ENCODE measurements around the gene TGFA. TPM values are rescaled to one million over a fixed set of nuclear protein-coding genes. Genes with fewer than 3 reads are reported as not detected.

TGFA gene
- total and polyA plus RNA-seq, 2 donors (not counting 1 experiment from before 2014, with no cell fraction given) = 0.06 TPM; not detected in 1

DNA sequence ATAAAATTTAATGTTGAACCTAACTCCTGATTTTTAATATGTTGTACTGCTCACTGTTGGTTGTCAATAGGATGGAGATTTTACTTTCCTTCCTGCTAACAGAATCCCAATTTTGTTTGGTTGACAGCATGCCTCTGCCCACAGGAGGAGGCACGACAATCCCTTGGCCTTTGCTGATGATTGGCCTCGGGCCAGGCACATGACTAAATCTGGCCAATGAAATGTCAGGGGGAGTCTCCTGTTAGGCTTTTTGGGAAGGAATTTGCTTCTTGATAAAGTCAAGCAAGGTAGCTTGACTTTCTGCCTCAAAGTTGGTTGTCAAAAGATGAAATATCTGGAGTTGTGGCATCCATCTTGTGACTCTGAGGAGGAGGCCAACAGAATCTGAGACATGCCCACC, 6.8 kb upstream of the TGFA start:
- no peak overlapping the region for H3K27ac ChIP-seq (ENCODE audit: insufficient read depth, low read length)
- no peak for DNase-seq (ENCODE audit: low read depth in 2 of 2)
- no peak overlapping the region for H3K4me3 ChIP-seq (replicated peaks in 1 of 4; ENCODE audit: control extremely low read depth in 1 of 4, insufficient read depth in 1 of 4, low read depth in 3 of 4, low read length in 4 of 4)
- no peaks in the 10 kb centered on the region for H3K27me3 ChIP-seq (ENCODE audit: control insufficient read depth, insufficient read depth, low read length)
- no peaks in the 10 kb centered on the region for H3K9me3 ChIP-seq (ENCODE audit: control insufficient read depth, insufficient read depth, low read depth, low read length)
- no peaks in the 10 kb centered on the region for H4K20me1 ChIP-seq (ENCODE audit: control insufficient read depth, extremely low read depth, insufficient read depth, low read length)
- TF ChIP-seq EZH2 (IDR thresholded peaks at IDR 0.05; ENCODE audit: low read length, missing control alignments) = no peak
- TF ChIP-seq, protein P1, sequence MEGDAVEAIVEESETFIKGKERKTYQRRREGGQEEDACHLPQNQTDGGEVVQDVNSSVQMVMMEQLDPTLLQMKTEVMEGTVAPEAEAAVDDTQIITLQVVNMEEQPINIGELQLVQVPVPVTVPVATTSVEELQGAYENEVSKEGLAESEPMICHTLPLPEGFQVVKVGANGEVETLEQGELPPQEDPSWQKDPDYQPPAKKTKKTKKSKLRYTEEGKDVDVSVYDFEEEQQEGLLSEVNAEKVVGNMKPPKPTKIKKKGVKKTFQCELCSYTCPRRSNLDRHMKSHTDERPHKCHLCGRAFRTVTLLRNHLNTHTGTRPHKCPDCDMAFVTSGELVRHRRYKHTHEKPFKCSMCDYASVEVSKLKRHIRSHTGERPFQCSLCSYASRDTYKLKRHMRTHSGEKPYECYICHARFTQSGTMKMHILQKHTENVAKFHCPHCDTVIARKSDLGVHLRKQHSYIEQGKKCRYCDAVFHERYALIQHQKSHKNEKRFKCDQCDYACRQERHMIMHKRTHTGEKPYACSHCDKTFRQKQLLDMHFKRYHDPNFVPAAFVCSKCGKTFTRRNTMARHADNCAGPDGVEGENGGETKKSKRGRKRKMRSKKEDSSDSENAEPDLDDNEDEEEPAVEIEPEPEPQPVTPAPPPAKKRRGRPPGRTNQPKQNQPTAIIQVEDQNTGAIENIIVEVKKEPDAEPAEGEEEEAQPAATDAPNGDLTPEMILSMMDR (conservative IDR thresholded peaks at IDR 0.05 in 1 of 2, IDR thresholded peaks at IDR 0.05 in 1 of 2; ENCODE audit: low read depth in 1 of 2, low read length in 2 of 2) = no peak
- H3K4me1 ChIP-seq (ENCODE audit: control insufficient read depth, extremely low read depth, insufficient read depth, low read length) = no peaks in the 10 kb centered on the region
- no peaks in the 10 kb centered on the region for H3K36me3 ChIP-seq (ENCODE audit: control insufficient read depth, insufficient read depth, low read length)
- H3K9ac ChIP-seq (ENCODE audit: insufficient read depth, low read length) = no peak overlapping the region
- H2AFZ ChIP-seq (ENCODE audit: low read length) = no peak overlapping the region
- no peak overlapping the region for H3K4me2 ChIP-seq (ENCODE audit: extremely low read depth, insufficient read depth, low read length)
- H3K79me2 ChIP-seq (ENCODE audit: control insufficient read depth, insufficient read depth, low read length) = no peaks in the 10 kb centered on the region

DNA sequence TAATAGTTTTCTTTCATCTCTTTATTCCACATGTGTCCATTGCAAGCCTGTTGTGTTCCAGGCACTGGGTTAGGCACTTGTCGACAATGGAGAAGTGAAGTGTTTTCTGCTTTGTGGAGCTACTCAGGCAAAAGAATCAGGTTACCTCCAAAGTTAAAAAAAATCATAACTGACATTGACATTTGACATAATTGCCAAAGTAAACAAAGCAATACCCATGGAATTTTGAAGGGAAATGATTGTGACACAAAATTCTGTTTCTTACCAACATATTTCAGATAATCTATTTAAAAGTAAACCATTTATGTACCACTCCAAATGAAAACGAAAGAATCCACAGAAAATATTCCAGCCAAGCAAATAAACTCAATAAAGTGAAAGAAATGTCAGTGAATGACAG, 6.4 kb upstream of the TGFA start:
- H3K79me2 ChIP-seq (ENCODE audit: control insufficient read depth, insufficient read depth, low read length) = no peaks in the 10 kb centered on the region
- H2AFZ ChIP-seq (ENCODE audit: low read length) = no peak overlapping the region
- H3K4me3 ChIP-seq (replicated peaks in 1 of 4; ENCODE audit: control extremely low read depth in 1 of 4, insufficient read depth in 1 of 4, low read depth in 3 of 4, low read length in 4 of 4) = no peak overlapping the region
- H3K9ac ChIP-seq (ENCODE audit: insufficient read depth, low read length) = no peak overlapping the region
- H3K27ac ChIP-seq (ENCODE audit: insufficient read depth, low read length) = no peak overlapping the region
- TF ChIP-seq, protein P1 (conservative IDR thresholded peaks at IDR 0.05 in 1 of 2, IDR thresholded peaks at IDR 0.05 in 1 of 2; ENCODE audit: low read depth in 1 of 2, low read length in 2 of 2) = no peak
- TF ChIP-seq EZH2 (IDR thresholded peaks at IDR 0.05; ENCODE audit: low read length, missing control alignments) = no peak
- H3K27me3 ChIP-seq (ENCODE audit: control insufficient read depth, insufficient read depth, low read length) = peaks cover 3% of the 10 kb centered on the region
- H3K36me3 ChIP-seq (ENCODE audit: control insufficient read depth, insufficient read depth, low read length) = no peaks in the 10 kb centered on the region
- no peak overlapping the region for H3K4me2 ChIP-seq (ENCODE audit: extremely low read depth, insufficient read depth, low read length)
- H3K9me3 ChIP-seq (ENCODE audit: control insufficient read depth, insufficient read depth, low read depth, low read length) = no peaks in the 10 kb centered on the region
- no peak for DNase-seq (ENCODE audit: low read depth in 2 of 2)
- no peaks in the 10 kb centered on the region for H3K4me1 ChIP-seq (ENCODE audit: control insufficient read depth, extremely low read depth, insufficient read depth, low read length)
- H4K20me1 ChIP-seq (ENCODE audit: control insufficient read depth, extremely low read depth, insufficient read depth, low read length) = no peaks in the 10 kb centered on the region

DNA sequence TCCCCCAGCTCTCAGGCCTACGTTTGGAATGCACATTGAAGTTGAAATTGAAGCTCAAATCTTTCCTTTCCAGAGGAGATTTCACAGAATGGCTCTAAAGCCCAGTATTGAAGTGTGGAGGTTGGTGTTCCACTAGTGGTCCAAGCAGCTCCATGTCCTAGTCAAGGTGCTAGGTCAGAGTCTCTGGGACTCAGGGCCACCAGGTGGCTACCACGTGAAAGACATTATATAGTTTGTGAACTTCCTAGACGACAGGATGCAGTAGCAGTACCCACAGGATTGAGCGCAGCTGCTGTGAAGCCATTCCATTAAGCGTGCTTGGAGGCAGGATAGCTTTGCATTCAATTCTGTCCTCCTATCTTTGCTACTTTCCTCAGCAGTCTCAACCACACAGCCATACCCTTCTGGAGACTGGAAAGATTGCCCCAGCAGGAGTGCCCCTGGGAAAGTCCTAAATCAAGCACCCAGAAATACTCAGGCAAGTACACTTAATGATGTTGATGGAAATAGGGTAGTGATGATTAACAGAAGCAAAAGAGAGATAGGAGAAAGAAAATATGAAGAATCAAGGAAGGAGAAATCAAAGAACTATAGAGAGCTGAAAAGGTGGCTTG, 4.7 kb upstream of the TGFA start:
- Histone ChIP-seq H3K4me2 (ENCODE audit: extremely low read depth, insufficient read depth, low read length) (no peak overlapping the region), H3K79me2 (ENCODE audit: control insufficient read depth, insufficient read depth, low read length) (no peaks in the 10 kb centered on the region), H3K9ac (ENCODE audit: insufficient read depth, low read length) (no peak overlapping the region), H3K27ac (ENCODE audit: insufficient read depth, low read length) (no peak overlapping the region), H3K9me3 (ENCODE audit: control insufficient read depth, insufficient read depth, low read depth, low read length) (no peaks in the 10 kb centered on the region), H2AFZ (ENCODE audit: low read length) (no peak overlapping the region), H3K27me3 (ENCODE audit: control insufficient read depth, insufficient read depth, low read length) (peaks cover 5% of the 10 kb centered on the region), H3K4me1 (ENCODE audit: control insufficient read depth, extremely low read depth, insufficient read depth, low read length) (no peaks in the 10 kb centered on the region), H4K20me1 (ENCODE audit: control insufficient read depth, extremely low read depth, insufficient read depth, low read length) (no peaks in the 10 kb centered on the region), H3K36me3 (ENCODE audit: control insufficient read depth, insufficient read depth, low read length) (no peaks in the 10 kb centered on the region), H3K4me3 (replicated peaks in 1 of 4; ENCODE audit: control extremely low read depth in 1 of 4, insufficient read depth in 1 of 4, low read depth in 3 of 4, low read length in 4 of 4) (no peak overlapping the region)
- DNase-seq (ENCODE audit: low read depth in 2 of 2) = no peak
- no peak for TF ChIP-seq EZH2 (IDR thresholded peaks at IDR 0.05; ENCODE audit: low read length, missing control alignments)
- TF ChIP-seq, protein P1 (conservative IDR thresholded peaks at IDR 0.05 in 1 of 2, IDR thresholded peaks at IDR 0.05 in 1 of 2; ENCODE audit: low read depth in 1 of 2, low read length in 2 of 2) = no peak

All from fibroblast of lung (primary cell).